HG02970 (cell line): ENCODE data around the gene TMEM9.

ENCODE experiments used
- ATAC-seq: cut with Tn5 transposase; IDR thresholded peaks from one replicate; pipeline ENCODE4 v1.9.1; 2021; ENCODE audit warnings: mild to moderate bottlenecking, moderate library complexity, moderate number of reproducible peaks; ENCODE audit not compliant: unreplicated experiment, low FRiP score

TMEM9 gene

DNA sequence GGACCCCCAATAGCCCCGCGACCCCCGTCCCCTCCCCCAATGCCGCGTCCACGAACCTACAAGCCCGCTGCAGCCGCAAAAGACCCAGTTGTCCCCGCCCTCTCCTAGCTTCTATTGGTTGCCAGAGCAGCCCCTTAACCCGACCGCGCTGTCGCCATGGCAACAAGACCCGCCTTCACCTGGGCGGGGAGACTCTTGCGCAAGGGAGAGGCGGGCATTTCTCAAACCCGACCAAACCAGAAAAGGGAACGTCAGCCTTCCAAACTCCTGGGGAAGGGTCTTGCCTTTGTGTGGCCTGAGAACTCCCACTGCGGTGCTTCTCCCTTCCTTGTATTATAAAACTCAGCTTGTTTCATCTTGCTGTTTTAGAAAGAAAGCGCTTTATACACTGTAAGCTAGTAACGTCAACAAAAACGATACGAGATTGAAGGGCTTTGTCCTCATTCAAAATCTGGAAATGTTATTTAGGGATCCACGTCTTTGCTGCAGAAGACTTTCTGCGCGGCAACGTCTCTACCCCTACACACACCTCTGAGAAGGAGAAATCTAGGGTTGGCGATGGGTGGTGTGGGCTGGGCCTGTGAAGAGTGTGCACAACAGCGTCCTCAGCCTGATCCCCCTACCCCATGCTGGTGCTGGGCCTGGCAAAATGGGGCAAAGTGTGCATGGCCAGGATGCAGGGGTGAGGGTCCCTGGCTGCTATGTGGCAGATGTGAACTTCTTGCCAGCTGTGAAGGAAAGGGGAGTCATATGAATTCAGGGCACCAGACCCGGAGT is at the start of gene TMEM9:
TSS of gene TMEM9 (minus strand) at position 86 of the 777 bp plus-strand sequence. CDS start 551 bp downstream, outside the sequence.
- peak; percentile 96 for ATAC-seq

DNA sequence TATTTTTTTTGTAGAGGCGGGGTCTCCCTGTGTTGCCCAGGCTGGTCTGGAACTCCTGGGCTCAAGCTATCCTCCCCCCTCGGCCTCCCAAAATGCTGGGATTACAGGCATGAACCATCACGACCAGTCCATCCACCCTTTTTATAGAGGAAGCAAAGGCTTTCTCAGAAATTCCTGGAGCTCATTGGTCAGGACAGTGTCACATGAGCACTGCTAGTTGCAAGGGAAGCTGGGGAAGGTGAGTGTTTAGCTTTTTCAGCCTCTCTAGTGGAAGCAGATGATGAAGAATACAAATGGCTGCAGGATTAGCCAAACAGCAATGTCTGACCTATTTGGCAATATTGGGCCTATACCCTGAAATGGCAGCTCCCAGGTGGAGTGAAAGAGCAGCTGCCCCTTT is 44.3 kb upstream of the TMEM9 start:
- no peak for ATAC-seq

DNA sequence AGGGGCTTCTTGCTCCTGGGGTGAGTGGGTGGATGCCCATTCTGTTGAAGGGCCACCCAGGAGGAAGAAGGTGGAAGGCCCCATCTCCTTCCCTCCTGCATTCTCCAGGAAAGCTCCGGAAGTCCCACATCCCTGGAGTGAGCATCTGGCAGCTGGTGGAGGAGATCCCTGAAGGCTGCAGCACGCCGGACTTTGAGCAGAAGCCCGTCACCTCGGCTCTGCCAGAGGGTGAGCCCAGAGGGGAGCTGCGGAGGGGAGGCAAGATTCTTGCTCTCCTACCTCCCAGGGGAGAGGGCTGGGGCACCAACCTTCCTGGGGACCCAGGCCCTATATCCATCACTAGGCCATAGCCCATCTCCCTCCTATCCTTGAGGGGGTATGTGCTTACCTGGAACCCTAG is 39.8 kb upstream of the TMEM9 start:
- no peak for ATAC-seq

DNA sequence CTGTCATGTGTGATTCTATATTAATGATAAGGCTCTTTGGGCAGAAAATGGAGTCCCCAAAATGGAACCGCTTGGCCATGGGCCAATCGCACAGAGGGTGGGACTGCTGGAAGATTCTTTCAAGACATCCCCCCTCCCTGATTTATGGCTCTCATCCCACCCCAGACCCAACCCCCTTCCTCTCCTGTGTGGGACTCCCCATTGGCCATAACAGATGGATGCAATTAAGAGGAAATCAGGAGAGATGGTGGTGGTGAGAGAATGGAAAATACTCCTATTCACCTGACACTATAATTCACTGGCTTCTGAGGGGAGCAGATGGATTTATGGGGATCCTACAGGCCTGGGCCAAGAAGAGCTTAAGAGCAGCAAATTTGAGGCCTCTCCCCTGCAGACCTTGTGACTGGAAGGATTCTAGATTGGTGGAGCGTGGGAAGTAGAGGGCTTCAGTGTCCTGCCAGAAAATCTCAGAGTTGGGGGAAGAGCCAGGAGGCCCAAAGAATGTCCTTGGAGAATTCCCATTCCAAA is 38.1 kb upstream of the TMEM9 start:
- no peak for ATAC-seq

DNA sequence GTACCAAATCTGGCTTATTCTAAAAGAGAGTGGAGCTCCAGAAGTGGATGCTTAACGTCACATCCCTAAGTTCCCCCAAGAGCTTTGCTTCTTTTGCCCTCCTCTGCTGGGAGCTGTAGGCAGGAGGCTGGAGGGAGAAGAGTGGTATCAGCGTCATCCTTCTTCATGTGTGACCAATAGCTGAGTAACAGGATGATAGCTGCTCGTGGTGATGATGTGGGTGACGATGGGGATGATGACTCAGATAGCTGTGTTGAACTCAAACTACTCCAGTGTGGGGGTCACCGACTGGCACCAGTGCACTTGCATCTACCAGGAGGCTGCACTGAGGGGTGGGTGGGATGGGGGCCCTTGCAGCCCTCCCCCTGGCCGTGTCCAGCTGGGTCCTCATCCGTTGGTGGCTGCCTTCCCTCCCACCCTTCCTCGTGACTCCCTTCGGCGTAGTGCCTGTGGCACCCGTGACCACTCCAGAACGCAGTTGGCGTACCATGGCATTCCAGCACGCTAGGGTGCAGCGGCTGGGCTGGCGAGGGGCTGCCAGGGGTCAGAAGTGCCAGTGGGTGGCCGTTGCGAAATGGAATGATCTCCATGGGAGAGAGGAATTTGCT is 37.5 kb upstream of the TMEM9 start:
- no peak for ATAC-seq

DNA sequence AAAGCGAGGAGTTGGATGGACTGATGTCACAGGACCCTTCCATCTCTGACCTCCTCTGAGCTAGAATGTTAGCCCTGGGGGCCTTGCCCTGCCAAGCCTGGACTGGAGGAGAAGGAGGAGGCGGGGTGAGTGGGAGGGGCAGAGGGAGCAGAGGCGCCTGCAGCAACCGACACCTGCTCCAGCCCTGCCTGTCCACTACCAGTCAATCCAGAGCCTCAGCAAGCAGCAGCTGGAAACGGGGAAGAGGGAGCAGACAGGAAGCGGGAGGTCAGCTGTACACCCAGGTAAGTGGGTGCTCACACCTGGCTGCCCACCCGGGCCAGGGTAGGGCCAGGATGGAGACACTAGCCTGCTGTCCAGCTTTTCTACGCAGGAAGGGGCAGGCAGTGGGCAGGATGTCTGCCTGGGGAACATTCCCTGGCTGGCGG is 36.4 kb upstream of the TMEM9 start, which contains the start of gene IGFN1:
TSS of gene IGFN1 (plus strand) at position 201 of the 428 bp plus-strand sequence. CDS start 2,470 bp downstream, outside the sequence.
- no peak for ATAC-seq

DNA sequence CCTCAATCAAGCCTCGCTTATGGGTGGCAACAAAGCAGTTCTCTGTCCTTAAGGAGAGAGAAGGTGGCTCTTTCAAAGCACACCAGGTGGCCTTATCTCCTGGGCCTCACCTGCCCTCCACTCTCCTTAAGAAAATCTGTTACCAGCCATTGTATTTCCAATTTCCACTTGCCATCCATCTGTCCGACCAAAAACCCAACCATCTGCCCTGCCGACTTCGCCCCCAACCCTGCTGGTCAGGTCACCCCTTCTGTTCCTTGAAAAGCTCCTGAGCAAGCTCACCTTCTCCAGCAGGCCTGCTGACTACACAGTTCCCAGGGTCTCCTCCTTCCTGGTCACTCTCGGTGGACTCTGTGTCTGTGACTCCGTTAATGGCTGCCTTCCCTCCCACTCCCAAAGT is 35.7 kb upstream of the TMEM9 start:
- no peak for ATAC-seq

DNA sequence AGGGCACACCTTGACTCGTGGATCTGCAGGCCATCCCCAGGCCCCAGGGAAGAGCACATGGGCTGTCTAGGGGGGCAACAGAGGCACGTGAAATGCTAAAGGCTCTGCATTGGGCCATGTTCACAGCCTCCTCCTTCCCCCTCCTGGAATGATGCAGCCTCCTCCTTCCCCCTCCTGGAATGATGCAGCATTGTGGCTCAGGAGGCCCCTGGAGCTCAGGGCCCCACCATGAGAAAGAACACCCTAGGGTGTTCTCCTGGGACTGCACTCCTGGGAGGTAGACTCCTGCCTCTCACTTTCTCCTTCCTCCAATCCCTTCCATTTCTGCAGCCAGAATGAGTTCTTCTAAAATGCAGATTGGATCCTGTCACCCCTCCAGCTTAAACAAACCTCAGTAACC is 34.8 kb upstream of the TMEM9 start:
- no peak for ATAC-seq

DNA sequence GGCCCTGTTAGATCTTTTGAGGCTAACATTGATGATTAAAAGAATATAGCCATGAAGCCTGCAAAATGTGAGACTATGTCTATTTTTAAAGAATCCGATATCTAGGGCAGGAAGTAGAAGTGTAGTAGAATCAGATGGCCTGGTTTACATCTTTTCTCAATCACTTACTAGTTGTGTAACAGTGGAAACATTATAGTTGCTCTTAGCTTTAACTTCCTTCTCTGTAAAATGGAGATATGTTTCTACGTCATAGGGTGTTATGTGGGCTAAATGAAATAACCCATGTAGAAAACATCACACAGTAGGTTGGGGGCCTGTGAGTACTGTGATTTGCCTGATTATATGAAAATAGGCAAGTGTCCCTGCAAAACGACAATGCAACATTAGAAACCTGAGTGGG is 31.9 kb upstream of the TMEM9 start:
- no peak for ATAC-seq

DNA sequence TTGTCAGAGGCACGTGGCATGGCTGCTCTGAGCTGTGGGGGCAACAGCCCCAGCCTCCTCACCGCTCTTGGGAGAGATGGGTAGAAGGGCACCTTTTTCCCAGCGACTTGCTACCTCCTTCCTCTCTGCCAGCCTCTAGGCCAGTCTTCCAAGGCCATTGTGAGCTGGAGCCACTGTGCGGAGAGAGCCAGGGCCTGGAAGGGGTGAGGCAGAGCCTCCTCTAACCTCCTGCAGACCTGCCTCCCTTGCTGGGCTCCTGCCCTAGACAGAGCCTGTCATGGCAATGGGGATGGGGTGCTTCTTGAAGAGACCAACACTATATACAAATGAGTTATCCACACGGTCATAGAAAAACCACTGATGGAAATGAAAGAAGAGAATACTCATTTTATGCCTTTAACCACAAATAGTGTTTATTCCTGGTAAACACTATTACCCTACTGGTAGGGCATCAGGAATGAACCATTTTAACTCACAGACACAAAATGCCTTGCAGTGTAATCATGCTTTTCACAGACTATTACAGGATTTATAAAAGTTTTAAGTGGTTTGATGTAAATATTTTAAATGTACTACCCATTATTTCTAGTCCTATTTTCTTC is 31.4 kb upstream of the TMEM9 start:
- no peak for ATAC-seq

DNA sequence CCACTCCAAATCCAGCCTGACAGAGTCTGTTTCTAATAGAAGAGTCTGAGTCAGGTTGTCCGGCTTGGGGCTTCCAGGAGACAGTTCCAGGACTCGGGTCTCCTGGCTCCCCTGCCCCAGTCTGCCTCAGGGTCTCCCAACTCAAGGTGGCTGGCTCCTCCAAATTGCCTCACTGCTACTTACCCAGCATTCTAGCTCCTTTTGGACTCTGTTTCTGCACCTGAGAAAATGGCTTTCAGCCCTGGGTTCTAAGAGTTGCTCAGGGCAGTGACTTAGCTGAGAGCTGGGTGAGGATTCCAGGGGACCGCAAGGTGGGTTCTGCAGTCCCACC is 30.8 kb upstream of the TMEM9 start:
- ATAC-seq = no peak

DNA sequence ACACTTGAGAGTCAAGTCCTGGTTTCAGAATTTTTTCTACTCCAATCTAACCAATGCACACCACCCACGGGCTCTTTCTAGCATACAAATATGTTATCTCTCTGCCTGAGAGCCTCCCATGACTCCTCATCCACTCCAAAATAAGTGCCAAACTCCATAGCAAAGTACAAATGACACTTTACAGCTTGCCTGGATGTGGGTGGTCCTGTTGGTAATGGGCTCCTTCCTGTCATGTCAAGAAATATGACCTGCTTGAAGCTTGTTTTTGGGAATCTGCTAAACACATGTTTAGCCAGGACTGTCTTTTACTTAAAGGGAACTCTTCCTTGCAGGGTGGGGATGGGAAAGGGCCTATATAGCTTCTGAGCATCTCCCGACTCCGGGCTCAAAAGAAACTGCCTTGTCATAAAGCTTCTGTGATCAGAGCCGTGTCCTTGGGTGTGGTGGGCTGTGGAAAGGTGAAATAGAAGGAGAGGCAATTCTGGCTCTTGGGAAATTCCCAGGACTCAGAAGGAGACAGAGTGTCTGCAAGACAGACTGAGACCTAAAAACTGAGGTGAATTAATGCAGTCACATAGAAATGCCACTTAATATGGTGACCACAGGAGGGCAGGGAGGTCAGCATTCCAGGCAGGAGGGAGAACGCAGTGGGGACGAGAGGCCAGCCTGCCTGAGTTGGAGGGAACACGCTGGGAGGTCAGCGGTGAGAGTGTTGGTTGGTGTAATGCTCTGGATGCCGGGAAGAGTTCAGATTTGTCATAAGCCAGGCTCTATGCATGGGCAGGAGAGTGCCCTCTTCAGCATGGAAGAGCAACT is 30.2 kb upstream of the TMEM9 start:
- no peak for ATAC-seq

DNA sequence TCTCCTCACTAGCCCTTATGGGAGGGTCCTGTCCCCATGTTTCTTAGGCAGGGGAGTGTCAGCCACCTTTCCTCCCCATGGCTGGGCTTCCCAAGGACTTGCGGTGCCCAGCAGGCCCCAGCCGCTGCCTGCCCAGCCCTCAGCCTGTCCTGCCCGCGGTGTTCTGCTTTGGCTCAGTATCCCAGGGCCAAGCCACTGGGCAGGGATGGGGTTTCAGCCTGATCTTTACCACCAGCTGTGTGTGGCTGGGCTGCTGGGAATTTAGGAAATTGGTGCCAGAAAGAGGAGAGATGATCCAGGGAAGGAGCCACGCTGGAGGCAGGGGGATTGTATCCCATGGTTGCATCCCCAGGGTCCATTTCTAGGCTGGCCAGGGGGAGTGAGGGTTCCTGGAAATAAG is 29.5 kb upstream of the TMEM9 start:
- ATAC-seq = no peak

DNA sequence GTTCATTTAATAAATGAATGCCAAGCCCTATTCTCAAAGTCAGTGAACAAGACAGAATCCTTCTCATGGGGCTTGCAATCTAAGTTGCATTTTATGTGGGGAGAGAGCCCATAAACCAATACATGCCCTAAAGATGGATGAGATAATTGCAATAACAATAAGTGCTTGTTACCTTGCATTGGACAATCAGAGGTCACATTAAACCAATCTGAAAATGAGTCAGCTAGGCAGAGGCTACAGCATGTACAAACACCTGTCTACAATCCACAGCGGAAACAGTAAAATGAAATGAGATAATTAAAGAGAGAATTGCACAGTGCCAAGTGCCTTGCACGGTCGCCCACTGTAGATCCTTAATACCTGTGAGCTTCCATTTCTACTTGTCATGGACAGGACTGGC is 28.9 kb upstream of the TMEM9 start:
- no peak for ATAC-seq

DNA sequence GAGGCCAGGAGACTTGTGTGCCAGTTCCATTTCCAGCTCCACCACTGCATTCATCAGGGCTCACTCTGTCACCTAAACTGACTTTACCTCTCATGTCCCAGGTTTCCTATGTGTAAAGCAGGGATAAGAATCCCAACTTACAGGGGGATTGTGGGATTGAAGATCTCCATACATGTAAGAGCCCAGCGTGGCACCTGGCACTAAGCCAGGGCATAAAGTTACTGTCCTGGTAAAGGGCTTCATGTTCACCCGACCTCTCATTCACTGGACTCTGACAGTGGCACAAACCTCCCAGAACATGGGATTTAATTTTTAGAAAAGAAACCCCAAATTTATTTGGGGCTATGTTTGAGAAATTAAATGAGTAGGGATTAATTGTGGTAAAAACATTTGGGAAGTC is 27.5 kb upstream of the TMEM9 start:
- no peak for ATAC-seq

DNA sequence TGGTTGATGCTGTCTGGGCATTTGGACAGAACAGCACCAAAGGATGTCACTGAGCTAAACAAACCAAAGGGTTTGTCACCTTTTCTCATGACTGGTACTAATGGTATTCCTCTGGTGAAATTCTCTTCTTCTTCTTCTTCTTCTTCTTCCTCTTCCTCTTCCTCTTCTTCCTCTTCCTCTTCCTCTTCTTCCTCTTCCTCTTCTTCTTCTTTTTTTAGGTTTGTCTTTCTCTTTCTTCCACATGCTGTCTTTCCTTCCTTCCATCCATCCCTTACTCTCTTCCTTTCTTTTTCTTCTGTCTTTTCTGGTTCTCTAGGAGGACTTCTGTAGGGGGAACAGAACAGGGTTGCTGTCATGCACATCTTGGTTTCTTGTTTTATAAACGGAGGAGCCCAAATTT is 27.0 kb upstream of the TMEM9 start:
- ATAC-seq = no peak

DNA sequence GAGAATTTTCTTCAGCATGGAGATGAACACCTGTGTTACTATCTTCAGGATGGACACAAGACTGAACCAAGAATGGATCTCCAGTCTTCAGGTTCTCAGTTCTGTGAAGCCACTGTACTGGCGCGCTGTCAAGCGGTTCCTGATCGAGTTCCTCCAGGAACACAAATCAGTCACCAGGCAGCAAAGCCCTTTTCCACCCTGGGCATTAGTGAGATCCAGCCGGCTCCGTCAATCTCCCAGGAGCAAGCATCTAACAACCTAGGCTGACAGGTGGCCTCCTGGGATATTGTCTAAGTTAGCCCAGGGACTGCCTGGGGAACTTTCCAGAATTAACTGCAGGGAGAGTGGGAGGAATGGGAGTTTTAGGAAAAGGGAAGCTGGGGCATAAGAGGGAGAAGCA is 26.6 kb upstream of the TMEM9 start:
- no peak for ATAC-seq

DNA sequence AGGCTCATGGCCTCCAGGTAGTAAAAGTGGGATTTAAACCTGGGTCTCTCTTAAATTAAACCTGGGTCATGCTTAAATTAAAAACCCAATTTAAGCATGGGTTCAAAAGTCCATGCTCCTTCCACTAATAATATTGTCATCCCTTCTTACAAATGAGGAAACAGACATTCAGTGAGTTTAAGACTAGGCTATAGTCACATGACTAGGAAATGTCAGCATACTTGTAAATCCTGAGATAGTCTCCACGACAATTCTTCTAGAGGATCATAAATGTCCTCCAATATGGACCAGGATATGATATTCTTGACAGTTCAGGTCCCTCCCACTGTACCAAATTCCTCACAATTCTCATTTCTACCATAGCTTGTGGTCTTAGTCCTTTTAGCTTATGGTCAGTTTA is 25.9 kb upstream of the TMEM9 start:
- no peak for ATAC-seq

DNA sequence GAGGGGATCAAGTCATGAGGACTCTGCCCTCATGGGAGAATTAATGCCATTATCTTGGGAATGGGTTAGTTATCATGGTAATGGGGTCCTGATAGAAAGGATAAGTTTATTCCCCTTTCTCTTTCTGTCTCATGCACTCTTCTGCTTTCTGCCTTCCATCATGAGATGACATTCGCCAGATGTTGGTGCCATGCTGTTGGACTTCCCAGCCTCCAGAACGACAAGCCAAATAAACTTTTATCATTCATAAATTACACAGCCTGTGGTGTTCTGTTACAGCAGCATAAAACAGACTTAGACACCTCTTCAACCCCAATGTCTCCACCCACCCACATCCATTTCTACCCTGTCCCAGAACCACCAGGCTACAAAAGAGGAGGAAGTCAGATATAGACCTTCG is 24.4 kb upstream of the TMEM9 start:
- no peak for ATAC-seq

DNA sequence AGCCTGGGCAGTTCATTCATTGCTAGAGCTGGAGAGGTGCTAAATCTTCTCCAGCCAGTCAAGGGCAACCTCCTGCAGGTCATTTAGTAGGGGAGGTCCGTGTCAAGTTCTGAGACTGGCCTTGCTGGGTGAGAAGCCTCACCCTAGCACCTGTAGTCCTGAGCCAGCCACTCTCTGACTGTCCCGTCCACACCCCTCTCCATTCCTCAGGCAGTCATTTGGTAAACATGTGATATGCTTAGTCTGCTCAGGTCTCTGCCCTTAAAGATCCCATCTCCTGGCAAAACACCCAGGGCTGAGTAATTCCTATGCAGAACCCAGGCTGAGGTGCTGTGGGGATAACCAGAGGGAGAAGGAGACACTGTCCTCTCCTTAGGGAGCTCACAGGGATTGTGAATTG is 22.7 kb upstream of the TMEM9 start:
- no peak for ATAC-seq
